Mucosa of gallbladder (tissue), 1 donor: ENCODE results near the gene GSDMA. TPM values are rescaled to one million over a fixed set of nuclear protein-coding genes. Genes with fewer than 3 reads are reported as not detected.
A peak's percentile ranks its signal among the peaks of the same experiment; 100 is the strongest.

Experiments used
- DNase-seq: peaks from one replicate; pipeline ENCODE4 v3.0.0-alpha.2; 2020; ENCODE audit warnings: low spot score
- total RNA-seq: library from RNA; stranded (reverse); gene quantifications from one replicate; pipeline ENCODE4 v1.2.1, GENCODE V29; 2021
- donor health status: DM: no; HTN: no; CAD: no.

GSDMA gene, protein sequence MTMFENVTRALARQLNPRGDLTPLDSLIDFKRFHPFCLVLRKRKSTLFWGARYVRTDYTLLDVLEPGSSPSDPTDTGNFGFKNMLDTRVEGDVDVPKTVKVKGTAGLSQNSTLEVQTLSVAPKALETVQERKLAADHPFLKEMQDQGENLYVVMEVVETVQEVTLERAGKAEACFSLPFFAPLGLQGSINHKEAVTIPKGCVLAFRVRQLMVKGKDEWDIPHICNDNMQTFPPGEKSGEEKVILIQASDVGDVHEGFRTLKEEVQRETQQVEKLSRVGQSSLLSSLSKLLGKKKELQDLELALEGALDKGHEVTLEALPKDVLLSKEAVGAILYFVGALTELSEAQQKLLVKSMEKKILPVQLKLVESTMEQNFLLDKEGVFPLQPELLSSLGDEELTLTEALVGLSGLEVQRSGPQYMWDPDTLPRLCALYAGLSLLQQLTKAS
- not detected for total RNA-seq

DNA sequence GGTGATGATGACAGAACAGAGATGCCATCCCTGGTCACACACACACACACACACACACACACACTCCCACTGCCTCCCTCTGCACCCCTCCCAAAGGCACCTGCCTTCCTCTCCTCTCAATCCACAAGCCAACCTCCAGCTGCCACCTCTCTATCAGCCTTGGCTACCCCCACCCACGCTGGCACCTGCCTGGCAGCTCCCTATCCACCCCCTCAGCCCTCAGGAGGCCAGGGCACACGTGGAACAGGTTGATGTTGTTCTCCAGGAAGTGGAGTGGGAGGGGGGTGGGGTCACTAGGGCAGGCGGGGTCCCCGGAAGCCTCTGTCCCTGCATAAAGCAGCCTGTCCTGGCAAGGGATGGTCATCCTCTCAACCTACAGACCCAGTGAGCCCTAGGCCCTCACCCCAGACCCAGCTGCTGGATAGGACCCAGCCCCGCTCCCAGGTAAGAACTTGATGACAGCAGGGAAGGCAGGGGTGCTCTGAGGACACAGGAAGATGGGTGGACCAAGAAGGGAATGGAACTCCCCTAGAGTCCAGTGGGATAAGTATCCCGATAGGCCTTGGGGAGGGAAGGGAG, at the start of gene GSDMA:
Gene GSDMA (plus strand): TSS at position 363 of the 579 bp plus-strand sequence. CDS start 2,684 bp downstream, outside the sequence.
- DNase-seq: no peak

DNA sequence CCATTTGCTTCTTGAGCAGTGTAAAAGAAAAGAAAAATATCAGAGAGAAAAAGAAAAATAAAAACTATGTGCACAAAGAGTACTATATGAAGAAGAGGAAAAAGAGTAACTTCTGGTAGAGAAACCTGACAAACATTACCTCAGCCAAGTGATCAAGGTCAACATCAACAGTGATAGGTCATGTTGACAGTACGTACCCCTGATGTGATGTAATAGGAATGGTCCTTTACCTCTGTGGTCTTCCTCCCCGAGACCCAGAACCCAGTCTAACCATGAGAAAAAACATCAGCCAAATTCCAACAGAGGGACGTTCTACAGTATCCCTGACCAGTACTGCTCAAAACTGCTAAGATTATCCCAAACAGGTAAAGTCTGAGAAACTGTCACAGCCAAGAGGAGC, 48.8 kb upstream of the GSDMA start:
- no peak for DNase-seq

DNA sequence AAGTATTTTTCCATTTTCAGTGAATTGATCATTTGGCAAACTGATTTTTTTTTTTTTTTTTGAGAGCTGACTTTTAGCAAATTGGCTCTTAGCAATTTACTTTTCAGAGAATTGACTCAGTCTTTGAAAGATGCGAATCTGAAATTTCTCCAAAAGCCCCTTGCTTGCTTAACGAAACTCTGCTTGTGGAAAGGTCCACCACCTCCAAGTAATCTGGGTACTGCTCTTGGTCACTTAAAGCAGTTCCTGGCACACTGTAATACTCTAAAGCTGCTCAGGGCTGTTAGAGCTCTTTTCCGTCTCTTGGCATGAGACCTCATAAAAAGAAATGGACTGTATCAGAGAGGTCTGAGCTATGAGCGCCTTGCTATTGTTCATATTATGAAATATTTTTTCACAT, 47.2 kb upstream of the GSDMA start:
- no peak for DNase-seq

DNA sequence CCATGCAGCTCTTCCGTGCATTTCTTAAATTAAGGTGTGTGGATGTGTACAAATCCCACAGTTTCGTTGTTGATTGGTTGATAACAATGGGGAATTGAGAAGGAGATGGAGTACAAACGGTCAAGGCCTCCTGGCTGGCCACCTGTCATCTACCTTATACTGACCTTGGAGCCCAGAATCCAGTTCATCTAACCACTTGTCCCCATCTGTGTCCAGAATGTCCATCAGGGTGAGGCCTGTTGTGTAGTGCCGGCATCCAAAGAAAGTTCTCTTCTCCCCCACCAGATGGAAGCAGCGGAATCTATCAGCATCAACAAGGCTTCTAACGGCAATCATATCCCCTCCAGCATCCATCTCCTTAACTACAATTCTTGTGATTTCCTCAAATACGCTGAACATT, 45.9 kb upstream of the GSDMA start:
- no peak for DNase-seq

DNA sequence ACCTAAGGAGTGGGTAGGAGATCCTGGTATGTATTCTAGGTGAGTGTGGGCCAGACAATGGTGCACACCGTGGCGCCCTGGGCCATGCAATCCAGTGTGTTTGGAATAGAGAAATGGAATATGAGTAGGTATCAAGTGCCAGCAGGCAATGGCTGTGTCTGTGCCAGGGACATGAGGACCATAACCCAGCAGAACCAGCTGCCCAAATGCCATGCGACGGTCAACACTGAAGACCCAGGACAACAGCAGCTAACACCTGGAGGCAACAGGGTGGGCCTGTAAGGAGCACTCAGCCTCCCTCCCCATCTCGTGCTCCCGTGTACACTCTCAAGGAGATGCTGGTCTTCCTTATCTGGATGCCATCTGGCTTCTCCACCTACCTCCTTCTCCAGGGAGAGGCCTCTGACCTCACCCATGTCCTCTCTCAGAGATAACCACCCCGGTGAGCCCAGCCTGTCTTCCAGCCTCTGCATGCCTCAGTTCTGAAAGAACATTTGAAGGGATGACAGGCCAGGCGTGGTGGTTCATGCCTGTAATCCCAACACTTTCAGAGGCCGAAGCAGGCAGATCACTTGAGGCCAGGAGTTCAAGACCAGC, 43.6 kb upstream of the GSDMA start:
- DNase-seq: no peak

DNA sequence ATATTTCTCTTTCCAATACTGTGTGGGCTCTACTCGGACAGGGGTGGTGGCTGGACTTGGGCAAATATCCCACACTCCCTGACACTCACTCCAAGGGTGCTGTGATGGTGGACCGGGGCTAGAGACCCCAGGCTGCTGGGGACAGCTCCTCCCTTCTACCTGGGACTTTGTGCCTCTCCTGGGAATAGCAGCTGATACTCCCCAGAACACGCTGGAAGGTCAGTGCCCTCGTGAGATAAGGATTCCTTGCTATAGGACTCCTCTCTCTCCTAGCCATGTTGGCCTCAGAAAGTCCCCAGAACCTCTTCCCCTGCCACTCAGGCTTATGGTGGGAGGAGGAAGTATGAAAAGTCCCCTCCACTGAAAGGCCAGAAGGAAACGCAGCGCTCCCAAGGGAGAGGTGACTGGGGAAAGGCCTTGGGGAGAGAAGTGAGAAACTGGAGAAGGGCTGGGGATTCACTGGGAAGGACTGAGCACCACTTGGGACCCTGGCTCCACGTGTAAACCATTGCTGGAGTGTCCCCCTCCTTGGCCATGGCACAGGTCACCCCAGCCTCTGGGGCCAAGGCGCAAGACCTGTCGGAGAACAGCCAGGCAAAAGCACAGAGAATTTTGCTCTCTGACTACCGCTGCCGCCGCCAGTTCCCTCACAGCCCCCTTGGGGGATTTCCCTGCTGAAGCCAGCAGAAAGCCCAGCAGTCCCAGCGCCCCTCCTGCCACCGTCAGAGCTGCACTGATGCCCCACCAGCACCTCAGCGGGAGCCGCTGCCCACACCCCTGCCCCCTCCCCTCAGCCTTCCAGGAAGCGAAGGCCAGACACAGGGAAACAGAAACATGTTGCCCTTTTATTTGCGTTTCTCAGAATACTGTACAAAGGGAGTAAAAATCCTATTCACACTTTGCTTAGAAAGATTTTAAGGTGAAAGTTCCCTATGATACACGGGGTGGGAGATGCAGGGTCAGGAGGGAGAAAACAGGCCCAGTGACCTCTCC, 42.3 kb upstream of the GSDMA start:
- DNase-seq: no peak

DNA sequence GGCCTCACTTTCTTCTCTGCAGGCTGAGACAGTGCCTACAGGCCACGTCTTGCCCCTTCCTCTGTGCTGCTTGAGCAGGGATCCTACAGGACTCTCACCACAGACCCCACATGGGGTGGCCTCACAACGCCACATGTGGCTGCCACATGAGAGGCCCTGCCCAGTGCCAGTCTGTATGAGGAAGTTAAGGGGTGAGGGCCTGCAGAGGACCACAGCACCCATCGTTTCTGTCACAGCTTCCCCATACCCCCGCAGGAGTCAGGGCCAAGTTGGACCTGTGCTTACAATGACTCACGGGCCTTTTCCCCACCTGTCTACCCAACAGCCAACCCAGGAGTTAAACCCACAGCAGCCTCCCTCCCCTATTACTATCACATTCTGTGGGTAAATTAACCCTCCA, 41.5 kb upstream of the GSDMA start:
- no peak for DNase-seq

DNA sequence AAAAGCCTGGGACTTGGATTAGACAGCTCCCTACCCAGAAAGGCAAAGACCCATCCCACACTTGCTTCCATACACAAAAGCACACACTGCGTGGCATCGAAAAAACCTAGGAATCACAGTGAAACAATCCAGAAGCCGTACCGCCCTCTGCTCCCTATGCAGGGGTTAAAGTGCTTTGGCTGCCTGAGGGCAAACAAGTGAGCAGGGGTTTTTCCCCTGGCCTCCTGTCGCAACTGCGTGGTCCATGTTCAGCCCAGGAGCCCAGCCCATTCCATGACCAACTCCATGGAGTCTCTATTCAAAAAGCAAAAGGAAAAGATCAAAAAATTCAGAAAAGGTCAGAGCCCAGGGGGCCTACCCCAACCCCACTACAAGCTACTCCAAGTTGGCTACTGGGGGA, 40.8 kb upstream of the GSDMA start:
- no peak for DNase-seq

DNA sequence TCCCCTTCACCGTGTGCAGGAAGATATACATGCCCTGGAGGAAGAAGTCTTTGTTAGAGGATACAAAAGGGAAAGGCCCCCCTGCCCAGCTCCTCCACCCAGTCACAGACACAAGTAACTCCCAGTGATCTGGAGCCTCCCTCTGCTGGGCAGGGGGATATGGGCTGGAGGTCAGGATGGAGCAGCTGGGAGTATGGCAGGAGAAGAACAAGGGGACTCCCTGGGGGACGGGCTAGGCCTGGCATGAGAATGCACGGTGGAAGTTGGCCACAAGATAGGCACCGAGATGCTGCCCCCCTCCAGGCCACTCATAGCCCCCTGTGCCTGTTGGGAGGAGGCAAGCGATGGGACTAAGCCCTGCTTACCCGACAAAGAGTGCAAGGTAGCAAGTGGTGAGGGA, 39.6 kb upstream of the GSDMA start:
- no peak for DNase-seq

DNA sequence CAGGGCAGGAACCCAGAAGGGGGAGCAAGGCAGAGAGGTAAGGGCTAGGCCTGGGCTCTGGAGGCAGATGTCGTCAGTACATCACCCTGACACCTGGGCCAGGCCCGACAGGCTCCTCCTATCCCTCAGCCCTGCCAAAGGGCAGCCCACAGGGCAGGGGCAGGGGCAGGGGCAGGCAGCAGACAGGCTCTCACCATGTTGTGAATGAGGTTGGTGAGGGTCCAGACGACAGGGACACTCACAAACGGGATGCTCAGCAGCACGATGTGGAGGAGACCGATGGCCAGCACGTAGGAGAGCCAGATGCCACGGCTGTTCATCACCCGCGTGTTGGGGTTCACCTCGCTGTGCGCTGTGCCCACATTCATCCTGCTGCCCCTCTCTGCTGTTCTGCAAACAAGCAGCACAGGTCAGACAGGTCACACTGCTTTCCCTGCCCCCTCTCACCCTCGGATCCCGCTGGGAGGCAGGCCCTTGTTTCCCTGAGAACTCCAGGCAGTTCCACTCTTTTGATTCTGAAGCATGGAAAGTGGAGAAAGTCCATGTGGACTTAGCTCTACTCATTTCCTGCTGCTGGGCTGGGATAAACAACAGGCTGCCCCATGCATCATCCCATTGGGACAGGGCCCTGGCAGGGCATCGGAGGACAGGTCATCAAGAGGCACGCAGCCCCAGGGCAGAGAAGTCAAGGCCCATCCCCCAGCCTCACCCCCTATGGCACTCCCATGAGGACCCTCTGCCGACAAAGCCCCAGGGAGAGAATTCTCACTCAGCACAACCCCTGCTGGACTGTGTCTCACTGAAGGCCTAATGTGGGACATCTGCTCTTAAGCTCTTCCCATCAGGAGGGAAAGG, 38.7 kb upstream of the GSDMA start:
- no peak for DNase-seq

DNA sequence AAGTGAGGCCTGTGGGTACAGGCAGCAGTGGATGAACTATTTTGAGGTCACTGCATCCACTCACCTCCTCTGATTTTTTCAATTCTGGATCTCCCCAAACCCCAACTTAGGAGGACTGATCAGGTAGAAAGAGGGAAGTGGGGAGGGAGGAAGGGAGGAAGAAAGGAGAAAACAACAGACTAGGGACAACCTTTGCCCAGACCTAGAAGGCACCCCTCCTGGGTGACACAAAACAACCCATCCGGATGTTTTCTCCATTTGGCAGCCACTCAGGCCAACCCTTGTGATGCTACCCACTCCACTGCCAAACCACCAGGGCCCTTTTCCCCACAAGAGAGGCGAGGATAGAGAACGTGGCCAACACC, 38.1 kb upstream of the GSDMA start:
- no peak for DNase-seq

DNA sequence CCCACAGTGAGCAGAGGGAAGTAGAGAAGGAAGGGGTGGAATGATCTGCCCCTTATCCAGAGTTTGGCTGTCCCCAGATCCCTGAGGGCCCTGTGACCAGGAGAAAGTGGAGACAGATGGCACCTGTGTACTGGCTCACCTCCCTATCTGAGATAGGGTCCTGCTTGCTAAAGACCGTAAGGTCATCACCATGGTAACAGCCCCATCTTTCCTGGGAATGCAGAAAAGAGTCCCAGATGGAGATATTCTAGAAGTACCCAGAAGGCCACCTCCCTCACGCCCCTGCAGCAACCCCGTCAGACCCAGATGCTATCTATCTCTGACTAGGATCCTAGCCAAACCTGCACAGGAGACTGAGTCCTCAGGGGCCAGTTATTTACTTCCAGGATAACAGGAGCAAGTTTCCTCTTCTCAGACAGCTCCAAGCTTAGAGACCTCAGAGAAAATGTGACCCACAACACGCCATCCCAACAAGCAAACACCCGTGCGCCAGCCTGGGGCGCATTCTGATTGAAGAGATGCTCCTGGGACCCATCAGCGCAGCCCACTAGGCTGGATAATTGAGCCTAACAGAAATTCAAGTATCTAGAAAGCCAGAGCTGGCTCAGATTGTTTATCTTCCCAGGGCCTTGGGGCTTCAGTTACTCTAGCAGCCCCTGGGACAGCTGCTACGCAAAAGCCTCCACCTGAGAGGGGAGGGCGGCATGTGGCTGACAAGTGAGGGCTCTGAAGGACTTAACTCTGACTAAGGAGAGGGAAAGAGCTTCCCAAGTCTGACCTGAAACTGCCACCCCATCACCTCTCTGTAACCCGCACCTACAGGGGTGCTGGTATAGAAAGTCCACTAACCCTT, 37.3 kb upstream of the GSDMA start:
- no peak for DNase-seq

DNA sequence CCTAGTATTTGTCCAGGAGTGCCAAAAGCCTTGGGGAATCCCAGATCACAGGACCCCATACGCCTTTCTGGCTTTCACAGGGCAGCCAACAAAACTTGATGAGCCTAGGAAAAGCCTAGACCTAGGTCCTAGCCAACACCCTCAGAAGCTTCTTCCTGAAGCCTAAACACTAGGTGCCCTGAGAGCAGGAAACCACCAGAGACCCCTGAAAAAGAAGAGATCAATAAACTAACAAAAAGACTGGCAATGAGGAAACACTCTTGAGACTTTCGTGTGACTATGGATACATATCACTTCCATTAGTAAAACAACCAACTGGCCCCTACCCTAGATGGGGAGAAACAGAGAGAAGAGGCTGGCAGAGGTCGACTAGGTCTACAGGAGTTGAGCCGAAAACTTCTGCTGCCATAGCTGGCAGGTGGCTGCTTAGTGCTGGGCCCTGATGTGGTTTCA, 36.6 kb upstream of the GSDMA start:
- no peak for DNase-seq

DNA sequence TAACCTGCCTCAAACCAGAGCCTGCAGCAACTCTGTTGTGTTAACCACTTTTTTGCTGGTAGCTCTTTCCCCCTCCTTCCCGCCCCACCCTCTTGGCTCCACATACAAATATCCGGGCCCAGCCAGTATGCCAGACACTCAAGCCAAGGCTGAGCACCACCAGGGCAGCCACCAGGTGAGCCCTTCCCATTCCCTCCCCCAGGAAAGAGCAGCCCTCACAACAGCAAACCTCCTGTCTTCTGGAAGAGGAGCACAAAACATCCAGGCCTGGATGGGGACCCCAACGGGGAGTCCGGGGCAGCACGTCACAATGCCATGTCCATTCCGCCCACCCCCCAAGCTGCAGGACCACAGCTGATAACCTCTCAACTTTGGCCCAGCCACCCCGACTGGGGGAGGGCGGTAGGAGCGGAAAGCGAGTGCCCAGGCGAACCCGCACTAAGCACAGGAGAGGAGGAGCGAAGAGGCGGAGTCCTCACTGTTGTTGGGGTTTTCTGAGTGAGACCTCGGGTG, 36.2 kb upstream of the GSDMA start:
- no peak for DNase-seq

DNA sequence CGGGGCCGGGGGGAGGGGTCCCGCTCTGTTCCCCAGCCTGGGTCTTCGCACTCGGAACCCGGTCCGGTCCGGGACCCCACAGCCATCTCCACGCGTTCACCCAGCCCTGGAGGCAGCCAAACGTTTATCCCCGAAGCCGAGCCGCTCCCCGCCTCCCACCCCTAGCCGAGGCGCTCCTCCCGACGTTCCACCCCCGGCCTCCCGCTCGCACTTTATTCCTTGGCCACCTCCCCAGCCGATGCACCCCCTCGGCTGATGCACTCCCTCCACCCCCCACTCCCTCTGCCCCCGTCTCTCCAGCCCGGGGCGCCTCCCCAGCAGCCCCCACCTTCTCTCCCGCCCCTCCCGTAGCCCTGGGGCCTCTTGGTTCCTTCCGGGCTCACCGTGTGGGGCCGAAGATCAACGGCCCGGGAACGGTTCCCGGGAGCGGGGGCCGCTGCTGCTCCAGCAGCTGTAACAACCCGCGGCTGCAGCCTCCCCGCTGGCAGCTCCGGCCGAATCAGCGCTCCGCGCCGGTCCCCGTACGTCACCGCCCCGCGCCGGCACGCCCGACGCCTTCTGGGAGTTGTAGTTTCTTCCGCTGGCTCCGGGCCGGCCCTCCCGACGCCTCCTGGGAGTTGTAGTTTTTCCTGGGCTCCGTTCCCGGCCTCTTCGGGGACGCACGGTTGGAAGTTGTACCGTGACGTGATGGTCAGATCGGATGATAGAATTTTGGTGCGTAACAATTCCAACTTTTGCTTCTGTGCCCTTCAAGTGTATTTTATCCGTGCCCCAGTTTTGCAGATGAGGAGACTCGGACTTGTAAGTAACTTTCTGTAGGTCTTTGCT, 35.5 kb upstream of the GSDMA start, which contains the start of the genes LRRC3C and ORMDL3:
Gene LRRC3C (plus strand): TSS at position 632 of the 828 bp plus-strand sequence. CDS start 13,792 bp downstream, outside the sequence.
Gene ORMDL3 (minus strand): TSS at position 501 of the 828 bp plus-strand sequence. CDS start 3,398 bp downstream, outside the sequence.
- peak; percentile 96 for DNase-seq

DNA sequence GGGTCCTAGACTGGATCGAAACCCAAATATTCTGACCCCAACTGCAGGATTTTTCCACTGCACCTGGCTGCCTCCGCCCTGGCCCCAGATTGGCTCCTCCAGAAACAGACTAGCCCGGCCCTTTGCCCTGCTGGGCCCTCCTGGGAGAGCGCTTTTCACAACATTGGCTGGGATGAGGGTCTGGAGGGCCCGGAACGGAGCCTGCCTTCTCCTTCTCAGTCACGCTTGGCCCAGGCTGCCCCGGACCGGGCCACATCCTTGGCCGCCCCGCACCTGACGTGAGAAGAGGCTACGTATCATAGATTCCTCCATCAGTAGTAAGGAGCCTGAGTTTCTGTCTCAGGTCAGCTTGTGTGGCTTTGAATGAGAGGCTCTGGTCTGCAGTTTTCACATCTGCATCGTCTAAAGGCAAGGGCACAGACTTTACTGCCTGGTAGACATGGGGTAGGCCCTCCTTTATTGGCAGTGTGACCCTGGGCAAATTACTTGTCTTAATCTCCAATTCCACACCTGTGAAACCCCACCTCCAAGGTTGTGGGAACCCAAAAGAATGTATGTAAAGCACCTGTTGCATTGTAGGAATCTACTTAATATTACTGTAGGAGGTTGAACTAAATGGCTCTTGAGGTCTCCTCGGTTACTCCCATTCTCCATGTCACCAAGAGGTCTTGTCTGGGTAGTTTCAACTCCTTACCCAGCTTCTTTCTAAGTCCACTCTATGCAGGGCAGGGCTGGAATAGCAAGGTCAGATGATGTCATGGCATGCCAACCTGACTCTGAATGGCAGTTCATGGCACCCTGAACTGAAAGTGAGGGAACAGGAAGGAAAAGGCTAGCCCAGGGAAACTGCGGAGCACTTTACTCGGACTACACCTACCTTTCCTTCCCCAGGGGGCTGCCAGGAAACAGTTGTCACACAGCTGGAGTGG, 34.6 kb upstream of the GSDMA start:
- DNase-seq: peak; percentile 28
